Measurements from ENCODE around the gene LEMD1. TPM values are rescaled to one million over a fixed set of nuclear protein-coding genes. Genes with fewer than 3 reads are reported as not detected.

LEMD1 gene, protein sequence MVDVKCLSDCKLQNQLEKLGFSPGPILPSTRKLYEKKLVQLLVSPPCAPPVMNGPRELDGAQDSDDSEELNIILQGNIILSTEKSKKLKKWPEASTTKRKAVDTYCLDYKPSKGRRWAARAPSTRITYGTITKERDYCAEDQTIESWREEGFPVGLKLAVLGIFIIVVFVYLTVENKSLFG
- total RNA-seq, result not detected
- not detected for polyA plus RNA-seq (2013, experiment 1 of 2)
- 0.18 TPM for polyA plus RNA-seq (2013, experiment 2 of 2)
- total RNA-seq, result 0 to 0.25 (median 0) reads per million in 172 experiments

DNA sequence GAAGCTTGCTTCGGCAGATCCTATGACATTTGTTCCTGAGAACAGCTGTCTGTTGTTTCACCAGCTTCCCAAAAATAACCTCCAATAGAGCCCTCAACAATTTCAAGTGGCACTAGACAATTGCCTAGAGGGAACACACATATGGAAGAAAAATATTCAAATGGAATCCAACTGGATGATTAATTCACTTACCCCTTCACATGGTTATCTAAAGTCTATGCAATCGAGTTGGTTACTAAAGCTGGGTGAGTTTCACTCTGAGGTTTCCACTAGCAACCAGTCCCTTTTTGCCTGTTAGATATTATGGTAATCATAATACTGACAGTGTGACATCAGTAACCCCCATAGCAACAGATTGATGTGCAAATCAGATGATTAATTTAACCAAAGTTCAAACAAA lies at the start of gene LEMD1:
LEMD1 (minus strand) TSS at position 259 of the 400 bp plus-strand sequence. CDS start 1,520 bp downstream, outside the sequence.
- H3K4me1 Mint-ChIP-seq (ENCODE audit: low read depth), result no peaks in the 10 kb centered on the region
- POLR2A ChIA-PET, result no interaction called here
- H3K27ac Mint-ChIP-seq, result no peak within 1 kb of the TSS
- Histone ChIP-seq H3K36me3 (ENCODE audit: insufficient read depth, low read length) (no peaks in the 10 kb centered on the region), H3K27ac (ENCODE audit: low read depth in 1 of 2, low read length in 2 of 2) (no peak within 1 kb of the TSS), H3K27me3 (ENCODE audit: control insufficient read depth in 1 of 2, insufficient read depth in 2 of 2, low read length in 2 of 2) (peaks cover 0 to 6% of the 10 kb centered on the region in 2 experiments), H3K9me3 (ENCODE audit: control insufficient read depth in 1 of 2, insufficient read depth in 1 of 2, low read length in 2 of 2) (no peaks in the 10 kb centered on the region), H3K4me3 (ENCODE audit: low read length) (no peak within 1 kb of the TSS), H3K4me1 (ENCODE audit: insufficient read depth, low read length) (no peaks in the 10 kb centered on the region)
- peaks cover 41% of the 10 kb centered on the region for H3K27me3 Mint-ChIP-seq
- no peak for ATAC-seq (ENCODE audit: poor library complexity)
- H3K9me3 Mint-ChIP-seq, result no peaks in the 10 kb centered on the region
- TF ChIP-seq, protein P1, sequence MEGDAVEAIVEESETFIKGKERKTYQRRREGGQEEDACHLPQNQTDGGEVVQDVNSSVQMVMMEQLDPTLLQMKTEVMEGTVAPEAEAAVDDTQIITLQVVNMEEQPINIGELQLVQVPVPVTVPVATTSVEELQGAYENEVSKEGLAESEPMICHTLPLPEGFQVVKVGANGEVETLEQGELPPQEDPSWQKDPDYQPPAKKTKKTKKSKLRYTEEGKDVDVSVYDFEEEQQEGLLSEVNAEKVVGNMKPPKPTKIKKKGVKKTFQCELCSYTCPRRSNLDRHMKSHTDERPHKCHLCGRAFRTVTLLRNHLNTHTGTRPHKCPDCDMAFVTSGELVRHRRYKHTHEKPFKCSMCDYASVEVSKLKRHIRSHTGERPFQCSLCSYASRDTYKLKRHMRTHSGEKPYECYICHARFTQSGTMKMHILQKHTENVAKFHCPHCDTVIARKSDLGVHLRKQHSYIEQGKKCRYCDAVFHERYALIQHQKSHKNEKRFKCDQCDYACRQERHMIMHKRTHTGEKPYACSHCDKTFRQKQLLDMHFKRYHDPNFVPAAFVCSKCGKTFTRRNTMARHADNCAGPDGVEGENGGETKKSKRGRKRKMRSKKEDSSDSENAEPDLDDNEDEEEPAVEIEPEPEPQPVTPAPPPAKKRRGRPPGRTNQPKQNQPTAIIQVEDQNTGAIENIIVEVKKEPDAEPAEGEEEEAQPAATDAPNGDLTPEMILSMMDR (IDR thresholded peaks at IDR 0.05), result no peak
- H3K36me3 Mint-ChIP-seq (ENCODE audit: low read depth), result no peaks in the 10 kb centered on the region
- DNase-seq, result no peak
- CTCF ChIA-PET, result interaction anchor here (0.8 kb wide), 1 partner anchor 13 kb away, joined by 4 read pairs; no protein-coding TSS in a partner anchor
- intact Hi-C loops (cut with DNase I, micrococcal nuclease), result no loop called here
- H3K4me3 Mint-ChIP-seq, result no peak within 1 kb of the TSS

DNA sequence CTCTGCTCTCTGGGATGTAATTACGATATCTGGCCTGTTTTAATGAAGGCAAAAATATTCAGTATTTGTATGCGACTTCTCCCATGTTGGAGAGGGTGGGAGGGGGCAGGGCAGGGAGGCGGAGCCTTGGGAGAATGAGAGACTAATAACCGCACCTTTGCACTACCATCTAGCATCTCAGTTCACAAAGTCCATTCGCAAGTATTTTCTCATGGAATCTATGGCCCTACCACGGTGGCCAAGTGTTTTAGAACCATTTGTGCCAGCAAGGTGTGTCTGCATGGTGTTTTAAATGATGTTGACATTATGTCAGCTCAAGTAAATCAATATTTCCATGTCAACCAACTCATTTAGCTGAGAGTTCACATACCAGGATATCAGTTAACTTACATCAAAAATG lies 48.3 kb upstream of the LEMD1 start:
- TF ChIP-seq, protein P1 (IDR thresholded peaks at IDR 0.05), result no peak
- H3K9me3 ChIP-seq (ENCODE audit: control insufficient read depth in 1 of 2, insufficient read depth in 1 of 2, low read length in 2 of 2), result peaks cover 5 to 7% of the 10 kb centered on the region in 2 experiments
- intact Hi-C loops (cut with DNase I, micrococcal nuclease), result no loop called here
- Mint-ChIP-seq H3K9me3 (peaks cover 6% of the 10 kb centered on the region), H3K36me3 (ENCODE audit: low read depth) (no peaks in the 10 kb centered on the region), H3K4me1 (ENCODE audit: low read depth) (no peaks in the 10 kb centered on the region), H3K27ac (no peak overlapping the region), H3K27me3 (peaks cover 73% of the 10 kb centered on the region), H3K4me3 (no peak overlapping the region)
- no peaks in the 10 kb centered on the region for H3K36me3 ChIP-seq (ENCODE audit: insufficient read depth, low read length)
- ATAC-seq (ENCODE audit: poor library complexity) (no peak), DNase-seq (no peak)
- peaks cover 17 to 30% of the 10 kb centered on the region in 2 experiments for H3K27me3 ChIP-seq (ENCODE audit: control insufficient read depth in 1 of 2, insufficient read depth in 2 of 2, low read length in 2 of 2)
- H3K4me1 ChIP-seq (ENCODE audit: insufficient read depth, low read length), result no peaks in the 10 kb centered on the region
- no peak overlapping the region for H3K27ac ChIP-seq (ENCODE audit: low read depth in 1 of 2, low read length in 2 of 2)
- CTCF ChIA-PET, result no interaction called here
- POLR2A ChIA-PET, result no interaction called here
- no peak overlapping the region for H3K4me3 ChIP-seq (ENCODE audit: low read length)

DNA sequence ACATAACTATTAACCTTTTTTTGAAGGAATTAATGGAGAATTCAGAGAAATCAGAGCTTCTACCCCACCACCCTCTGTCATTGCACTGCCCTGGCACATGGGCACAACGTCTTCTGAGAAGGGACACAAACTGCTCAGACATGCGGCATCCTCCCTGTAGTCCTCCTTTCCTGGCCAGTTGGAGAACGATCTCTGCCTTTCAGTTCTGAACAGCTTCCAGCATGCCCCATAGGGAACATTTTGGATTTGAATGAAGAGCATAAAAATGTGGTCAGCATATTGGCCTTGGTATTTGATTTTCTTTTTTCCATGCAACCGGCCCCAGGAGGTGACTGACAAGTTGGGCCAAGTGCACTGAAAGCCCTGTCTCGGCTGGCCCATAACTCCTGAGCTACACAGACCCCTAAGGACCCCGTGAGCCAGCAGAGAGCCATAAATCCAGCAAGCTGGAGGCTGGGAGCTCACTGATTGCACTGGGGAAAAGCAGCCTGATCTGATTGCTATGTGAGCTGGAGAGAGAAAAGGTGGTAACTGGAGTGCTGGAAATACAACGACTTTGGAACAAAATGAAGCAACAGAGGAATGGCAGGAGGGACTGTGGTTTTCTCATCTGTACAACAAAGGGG lies 44.9 kb upstream of the LEMD1 start:
- H3K9me3 ChIP-seq (ENCODE audit: control insufficient read depth in 1 of 2, insufficient read depth in 1 of 2, low read length in 2 of 2), result no peaks in the 10 kb centered on the region
- no peaks in the 10 kb centered on the region for H3K4me1 ChIP-seq (ENCODE audit: insufficient read depth, low read length)
- H3K4me3 ChIP-seq (ENCODE audit: low read length), result no peak overlapping the region
- Mint-ChIP-seq H3K4me3 (no peak overlapping the region), H3K9me3 (no peaks in the 10 kb centered on the region), H3K27me3 (peaks cover 44% of the 10 kb centered on the region), H3K27ac (no peak overlapping the region), H3K4me1 (ENCODE audit: low read depth) (no peaks in the 10 kb centered on the region), H3K36me3 (ENCODE audit: low read depth) (no peaks in the 10 kb centered on the region)
- no peak overlapping the region for H3K27ac ChIP-seq (ENCODE audit: low read depth in 1 of 2, low read length in 2 of 2)
- no peak for DNase-seq
- ChIA-PET POLR2A (interaction anchor here (0.7 to 1.0 kb wide), 2 partner anchors 10 to 1523 kb away, joined by 3 read pairs; no protein-coding TSS in a partner anchor), CTCF (interaction anchor here (0.5 kb wide), 1 partner anchor 22 kb away, joined by 4 read pairs; no protein-coding TSS in a partner anchor)
- intact Hi-C loops (cut with DNase I, micrococcal nuclease), result no loop called here
- H3K36me3 ChIP-seq (ENCODE audit: insufficient read depth, low read length), result no peaks in the 10 kb centered on the region
- H3K27me3 ChIP-seq (ENCODE audit: control insufficient read depth in 1 of 2, insufficient read depth in 2 of 2, low read length in 2 of 2), result peaks cover 14 to 26% of the 10 kb centered on the region in 2 experiments
- TF ChIP-seq, protein P1 (IDR thresholded peaks at IDR 0.05), result no peak
- no peak for ATAC-seq (ENCODE audit: poor library complexity)

Measured in CD4-positive, alpha-beta T cell (primary cell).